HuH-7 (cell line): ENCODE results near the gene ZNF223.

Source experiments
- DNase-seq: peaks from one replicate; pipeline ENCODE4 v3.0.0; 2011; ENCODE audit warnings: low spot score

ZNF223 gene

DNA sequence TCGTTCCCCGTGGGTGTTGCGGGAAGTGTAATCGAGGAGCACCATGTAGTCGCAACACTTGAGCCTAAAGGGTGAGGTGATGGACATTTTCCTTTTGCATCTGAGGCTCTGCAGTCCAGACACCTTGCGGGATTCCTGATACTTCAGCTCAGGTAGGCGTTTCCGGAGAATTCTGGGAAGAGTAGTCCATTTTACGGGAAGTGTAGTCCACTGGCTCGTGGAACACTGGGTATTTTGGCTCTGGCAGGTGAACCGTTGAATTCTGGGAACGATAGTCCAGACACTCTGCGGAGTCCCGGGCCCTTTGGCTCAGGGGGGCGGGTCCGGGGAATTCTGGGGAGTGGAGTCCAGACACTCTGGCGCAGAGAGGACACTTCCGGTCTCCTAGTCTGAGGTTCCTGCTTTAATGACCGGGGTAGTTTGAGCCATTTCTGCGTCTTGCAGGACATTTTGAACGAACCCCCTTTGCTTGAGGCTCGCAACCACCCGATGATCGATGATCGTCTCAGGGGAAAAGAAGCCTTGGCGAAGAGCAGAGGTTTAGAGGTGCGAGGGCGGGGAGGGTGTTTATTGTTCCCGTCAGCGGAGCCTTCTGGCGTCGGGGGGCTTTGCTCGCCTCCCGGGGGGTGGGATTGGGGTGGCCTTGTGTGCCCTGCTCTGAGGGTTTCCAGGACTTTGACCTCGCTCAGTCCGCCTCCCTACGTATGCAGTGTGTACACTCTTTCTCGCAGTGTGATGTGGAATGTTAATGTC, at the start of gene ZNF223:
TSS of gene ZNF223 (plus strand) at position 387 of the 753 bp plus-strand sequence. CDS start 3,141 bp downstream, outside the sequence.
- DNase-seq: peak; percentile 88

- no peak for DNase-seq
Measured at GRCh38 chr19:44002212-44002565, 49.6 kb upstream of the ZNF223 start.

- DNase-seq: peak; percentile 71
Measured at GRCh38 chr19:44002566-44003460, 49.0 kb upstream of the ZNF223 start, which contains the start of gene ZNF230. Gene ZNF230, plus strand, starts transcription at chr19:44002957. Its CDS starts 4,122 bp downstream, at chr19:44007079.

GRCh38 chr19:44003461-44004009, 48.3 kb upstream of the ZNF223 start:
- DNase-seq: no peak

DNA sequence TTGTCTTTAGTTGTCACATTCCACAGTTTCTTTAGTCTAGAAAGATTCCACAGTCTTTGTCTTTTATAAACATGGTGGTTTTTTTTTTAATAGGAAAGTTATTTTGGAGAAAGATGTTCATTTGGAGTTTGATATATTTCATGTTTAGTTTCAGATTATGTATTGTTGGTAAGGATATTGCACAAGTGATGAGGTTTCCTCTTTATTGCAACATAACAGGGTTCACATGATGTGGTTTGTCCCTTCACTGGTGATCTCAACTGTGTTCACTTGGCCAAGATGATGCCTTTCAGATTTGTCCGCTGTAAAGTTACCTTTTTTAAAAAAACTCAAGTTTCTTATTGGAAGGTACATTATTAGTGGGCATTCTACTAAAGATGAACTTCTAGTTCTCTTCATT, 45.9 kb upstream of the ZNF223 start:
- DNase-seq: no peak

DNA sequence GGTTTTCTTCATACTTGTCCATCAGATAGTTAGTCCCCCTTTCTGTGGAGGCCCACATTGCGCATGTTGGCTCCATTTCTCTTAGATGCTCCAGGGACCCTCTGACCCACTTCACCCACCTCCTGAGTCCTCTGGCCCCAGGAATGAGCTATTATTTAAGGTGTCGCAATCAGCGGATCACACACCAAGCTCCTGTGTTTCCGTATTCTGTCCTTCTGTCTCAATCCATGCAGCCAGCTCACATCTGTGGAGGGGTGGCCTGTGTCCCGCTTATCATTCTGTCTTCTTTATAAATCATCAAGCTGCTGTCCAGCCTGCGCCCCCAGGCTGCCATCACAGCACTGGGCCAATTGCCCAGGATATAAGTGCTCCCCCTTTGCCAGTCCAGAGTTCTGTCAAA, 44.4 kb upstream of the ZNF223 start:
- no peak for DNase-seq

DNA sequence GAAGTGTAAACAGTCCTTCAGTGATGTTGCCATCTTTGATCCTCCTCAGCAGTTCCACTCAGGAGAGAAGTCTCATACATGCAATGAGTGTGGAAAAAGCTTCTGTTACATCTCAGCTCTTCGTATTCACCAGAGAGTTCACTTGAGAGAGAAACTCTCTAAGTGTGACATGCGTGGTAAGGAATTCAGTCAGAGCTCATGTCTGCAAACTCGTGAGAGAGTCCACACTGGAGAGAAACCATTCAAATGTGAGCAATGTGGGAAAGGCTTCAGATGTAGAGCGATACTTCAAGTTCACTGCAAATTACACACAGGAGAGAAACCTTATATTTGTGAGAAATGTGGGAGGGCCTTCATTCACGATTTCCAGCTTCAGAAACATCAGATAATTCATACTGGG, 41.4 kb upstream of the ZNF223 start:
- no peak for DNase-seq

GRCh38 chr19:44019498-44019897, 32.3 kb upstream of the ZNF223 start:
- DNase-seq: no peak

GRCh38 chr19:44021221-44021620, 30.6 kb upstream of the ZNF223 start:
- DNase-seq: no peak

- no peak for DNase-seq
Measured at GRCh38 chr19:44024900-44025216, 27.0 kb upstream of the ZNF223 start.

DNA sequence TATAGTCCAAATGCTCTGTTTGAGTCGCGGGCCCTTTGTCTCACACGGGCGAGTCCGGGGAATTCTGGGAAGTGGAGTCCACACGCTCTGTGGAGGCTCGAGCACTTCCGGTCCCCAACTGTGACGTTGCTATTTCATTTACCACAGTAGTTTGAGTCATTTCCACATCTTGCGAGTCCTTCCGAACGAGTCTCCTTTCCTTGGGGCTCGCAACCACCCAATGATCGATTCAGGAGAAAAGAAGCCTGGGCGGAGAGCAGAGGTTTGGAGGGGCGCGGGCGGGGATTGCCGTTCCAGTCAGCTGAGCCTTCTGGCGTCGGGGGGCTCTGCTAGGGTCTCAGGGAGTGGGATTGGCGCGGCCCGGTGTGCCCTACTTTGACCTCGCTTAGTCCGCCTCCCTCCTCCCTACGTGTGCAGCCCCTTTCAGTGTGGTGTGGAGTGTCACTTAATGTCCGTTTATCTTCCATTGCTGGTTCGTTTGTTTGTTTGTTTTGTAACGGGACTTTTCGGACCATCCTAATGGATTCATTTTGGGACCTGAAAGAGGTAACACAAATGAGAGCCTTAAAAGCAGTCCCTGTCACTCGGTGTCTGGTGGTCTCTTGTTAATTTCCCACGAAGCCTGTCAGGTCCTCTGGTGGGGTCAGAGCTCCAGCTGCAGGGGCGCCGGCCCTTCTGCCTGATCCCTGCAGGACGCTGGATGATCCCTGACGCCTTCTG, 26.5 kb upstream of the ZNF223 start, which contains the start of gene ZNF222:
TSS of gene ZNF222 (plus strand) at position 163 of the 720 bp plus-strand sequence. CDS start at position 221, 58 bp downstream.
- DNase-seq: peak; percentile 57

GRCh38 chr19:44026622-44027021, 25.2 kb upstream of the ZNF223 start:
- DNase-seq: no peak

GRCh38 chr19:44032001-44032610, 19.7 kb upstream of the ZNF223 start:
- no peak for DNase-seq

- DNase-seq: no peak
Measured at GRCh38 chr19:44042147-44042546, 9.7 kb upstream of the ZNF223 start.

DNA sequence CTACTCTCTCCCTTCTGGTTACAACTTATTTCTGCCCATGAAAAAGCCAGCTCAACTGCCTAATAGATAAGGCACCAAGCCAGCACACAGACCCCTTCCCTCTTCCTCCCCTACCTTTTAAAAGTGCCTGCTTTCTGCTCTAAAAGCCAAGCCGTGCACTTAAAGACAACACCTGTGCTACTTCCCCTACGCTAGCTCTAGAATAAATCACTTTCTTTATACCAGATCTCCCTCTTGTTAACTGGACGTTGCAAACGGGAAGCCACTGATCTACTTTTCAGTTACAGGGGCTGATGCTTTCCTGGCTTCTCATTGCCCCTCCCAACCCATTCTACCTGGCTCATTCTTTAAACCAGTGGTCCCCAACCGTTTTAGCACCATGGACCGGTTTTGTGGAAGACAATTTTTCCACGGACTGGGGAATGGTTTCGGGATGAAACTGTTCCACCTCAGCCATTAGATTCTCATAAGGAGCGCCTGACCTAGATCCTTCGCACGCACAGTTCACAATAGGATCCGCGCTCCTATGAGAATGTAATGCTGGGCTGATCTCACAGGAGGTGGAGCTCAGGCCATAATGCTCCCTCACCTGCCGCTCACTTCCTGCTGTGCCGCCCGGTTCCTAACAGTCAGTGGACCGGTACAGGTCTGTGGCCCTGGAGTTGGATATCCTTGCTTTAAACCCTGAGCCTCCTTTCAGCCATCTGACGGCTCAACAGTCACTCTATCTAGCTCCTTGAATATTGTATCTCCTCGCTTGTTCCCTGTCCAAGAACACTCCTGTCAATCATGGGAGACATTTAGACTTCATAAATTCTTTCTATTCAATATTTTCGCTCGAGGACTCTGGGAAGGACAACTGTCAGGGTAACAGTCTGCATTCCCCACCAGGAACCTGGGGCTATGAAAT, 841 bp upstream of the ZNF223 start:
- DNase-seq: no peak

DNA sequence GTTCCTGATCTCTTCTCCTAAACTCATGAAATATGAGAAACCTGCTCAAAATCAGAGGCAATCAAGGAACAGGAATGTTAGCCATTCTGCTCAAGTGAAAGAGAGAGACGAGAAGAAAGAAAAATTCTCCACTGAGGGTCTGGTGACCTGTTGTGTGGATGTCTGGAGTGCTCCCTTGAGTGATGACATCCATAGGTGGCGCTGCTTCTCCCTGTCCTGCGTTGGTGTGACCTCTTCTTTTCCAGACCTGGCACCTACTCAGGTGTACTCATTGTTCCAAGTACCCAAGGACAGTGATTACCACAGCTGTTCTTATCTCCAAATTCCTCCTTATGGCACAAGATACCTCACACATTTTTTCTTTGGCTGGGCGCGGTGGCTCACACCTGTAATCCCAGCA, 4.0 kb downstream of the ZNF223 start:
- DNase-seq: no peak

DNA sequence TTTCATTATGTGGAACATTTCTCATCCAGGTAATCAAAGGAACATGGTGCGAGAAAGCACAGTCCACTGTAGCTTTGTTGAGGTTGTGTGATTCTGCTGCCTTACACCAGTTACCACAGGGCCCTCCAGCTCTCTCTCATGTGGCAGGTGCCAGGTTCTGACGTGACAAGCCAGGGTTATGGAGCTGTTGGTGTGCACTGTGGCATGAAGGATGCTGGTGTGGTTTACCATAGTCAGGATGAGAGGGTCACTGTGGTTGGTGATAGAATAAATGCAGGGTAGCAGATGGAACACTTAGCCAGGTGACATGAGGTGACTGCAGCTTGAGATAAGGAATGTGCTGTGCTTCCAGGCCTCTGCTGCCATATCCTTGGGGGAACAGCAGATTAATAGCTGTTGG, 7.4 kb downstream of the ZNF223 start:
- DNase-seq: no peak

- no peak for DNase-seq
Measured at GRCh38 chr19:44061038-44061437, 9.2 kb downstream of the ZNF223 start.

GRCh38 chr19:44066305-44066704, 14.5 kb downstream of the ZNF223 start:
- DNase-seq: no peak

DNA sequence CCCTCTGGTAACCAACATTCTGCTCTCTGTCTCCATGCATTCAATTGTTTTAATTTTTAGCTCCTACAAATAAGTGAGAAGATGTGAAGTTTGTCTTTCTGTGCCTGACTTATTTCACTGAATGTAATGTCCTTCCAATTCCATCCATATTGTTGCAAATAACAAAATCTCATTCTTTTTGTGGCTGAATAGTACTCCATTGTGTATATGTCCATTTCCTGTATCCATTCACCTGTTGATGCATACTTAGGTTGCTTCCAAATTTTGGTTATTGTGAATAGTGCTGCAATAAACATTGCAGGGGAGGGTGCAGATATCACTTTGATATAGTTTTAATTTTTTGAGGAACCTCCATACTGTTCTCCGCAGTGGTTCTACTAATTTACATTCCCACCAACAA, 17.6 kb downstream of the ZNF223 start:
- no peak for DNase-seq
